Measurements from ENCODE around the gene OPN4. TPM values are rescaled to one million over a fixed set of nuclear protein-coding genes. Genes with fewer than 3 reads are reported as not detected.
"Not testable (repeated sequence)": the region's sequence is repeated elsewhere in the genome, so short reads cannot be mapped to it uniquely, and the experiment has no call there.

Gene OPN4
- total RNA-seq, 1 donor from 2014 or later, result not detected

- H3K36me3 Mint-ChIP-seq (ENCODE audit: low read depth), result no peaks in the 10 kb centered on the region
- H3K9me3 Mint-ChIP-seq (ENCODE audit: low read depth), result no peaks in the 10 kb centered on the region
- H3K27ac Mint-ChIP-seq (ENCODE audit: unreplicated experiment), result peak overlapping the region; percentile 24
- no peak overlapping the region for H3K4me3 Mint-ChIP-seq (ENCODE audit: unreplicated experiment)
- peak; percentile 71 for TF ChIP-seq CTCF (IDR thresholded peaks at IDR 0.05)
- no peak for DNase-seq (ENCODE audit: low spot score)
- H3K27me3 Mint-ChIP-seq (ENCODE audit: low read depth), result no peaks in the 10 kb centered on the region
- H3K4me1 Mint-ChIP-seq (ENCODE audit: low read depth), result peaks cover 48% of the 10 kb centered on the region
Observed at GRCh38 chr10:86644152-86644793, 10.1 kb upstream of the OPN4 start.

- H3K27ac Mint-ChIP-seq (ENCODE audit: unreplicated experiment), result peak overlapping the region; percentile 32
- H3K36me3 Mint-ChIP-seq (ENCODE audit: low read depth), result no peaks in the 10 kb centered on the region
- peaks cover 54% of the 10 kb centered on the region for H3K4me1 Mint-ChIP-seq (ENCODE audit: low read depth)
- TF ChIP-seq CTCF (IDR thresholded peaks at IDR 0.05), result peak; percentile 34
- H3K27me3 Mint-ChIP-seq (ENCODE audit: low read depth), result no peaks in the 10 kb centered on the region
- no peak overlapping the region for H3K4me3 Mint-ChIP-seq (ENCODE audit: unreplicated experiment)
- no peaks in the 10 kb centered on the region for H3K9me3 Mint-ChIP-seq (ENCODE audit: low read depth)
- no peak for DNase-seq (ENCODE audit: low spot score)
Observed at GRCh38 chr10:86644794-86645445, 9.4 kb upstream of the OPN4 start.

GRCh38 chr10:86645621-86646165 lies 8.7 kb upstream of the OPN4 start:
- H3K36me3 Mint-ChIP-seq (ENCODE audit: low read depth); DNase-seq (ENCODE audit: low spot score); H3K9me3 Mint-ChIP-seq (ENCODE audit: low read depth); H3K27me3 Mint-ChIP-seq (ENCODE audit: low read depth); H3K27ac Mint-ChIP-seq (ENCODE audit: unreplicated experiment); H3K4me3 Mint-ChIP-seq (ENCODE audit: unreplicated experiment): not testable (repeated sequence)
- H3K4me1 Mint-ChIP-seq (ENCODE audit: low read depth), result peaks cover 59% of the 10 kb centered on the region

GRCh38 chr10:86646532-86646931 lies 7.8 kb upstream of the OPN4 start:
- no peaks in the 10 kb centered on the region for H3K9me3 Mint-ChIP-seq (ENCODE audit: low read depth)
- no peak overlapping the region for H3K4me3 Mint-ChIP-seq (ENCODE audit: unreplicated experiment)
- H3K36me3 Mint-ChIP-seq (ENCODE audit: low read depth), result no peaks in the 10 kb centered on the region
- peaks cover 59% of the 10 kb centered on the region for H3K4me1 Mint-ChIP-seq (ENCODE audit: low read depth)
- H3K27ac Mint-ChIP-seq (ENCODE audit: unreplicated experiment), result no peak overlapping the region
- no peak for DNase-seq (ENCODE audit: low spot score)
- no peak for TF ChIP-seq CTCF (IDR thresholded peaks at IDR 0.05)
- H3K27me3 Mint-ChIP-seq (ENCODE audit: low read depth), result no peaks in the 10 kb centered on the region

- H3K27me3 Mint-ChIP-seq (ENCODE audit: low read depth), result no peaks in the 10 kb centered on the region
- H3K9me3 Mint-ChIP-seq (ENCODE audit: low read depth), result no peaks in the 10 kb centered on the region
- H3K36me3 Mint-ChIP-seq (ENCODE audit: low read depth), result no peaks in the 10 kb centered on the region
- H3K27ac Mint-ChIP-seq (ENCODE audit: unreplicated experiment), result peak overlapping the region; percentile 5
- no peak overlapping the region for H3K4me3 Mint-ChIP-seq (ENCODE audit: unreplicated experiment)
- no peak for DNase-seq (ENCODE audit: low spot score)
- no peak for TF ChIP-seq CTCF (IDR thresholded peaks at IDR 0.05)
- peaks cover 62% of the 10 kb centered on the region for H3K4me1 Mint-ChIP-seq (ENCODE audit: low read depth)
Observed at GRCh38 chr10:86646933-86647332, 7.4 kb upstream of the OPN4 start.
